Measurements from ENCODE around the gene RBM39. TPM values are rescaled to one million over a fixed set of nuclear protein-coding genes. Genes with fewer than 3 reads are reported as not detected.

RBM39 gene
- total and polyA plus RNA-seq, 9 of the 15 experiments (the other 6 are each of a cell fraction or from before 2014, with no cell fraction given) = 143 to 319 (median 228) TPM

DNA sequence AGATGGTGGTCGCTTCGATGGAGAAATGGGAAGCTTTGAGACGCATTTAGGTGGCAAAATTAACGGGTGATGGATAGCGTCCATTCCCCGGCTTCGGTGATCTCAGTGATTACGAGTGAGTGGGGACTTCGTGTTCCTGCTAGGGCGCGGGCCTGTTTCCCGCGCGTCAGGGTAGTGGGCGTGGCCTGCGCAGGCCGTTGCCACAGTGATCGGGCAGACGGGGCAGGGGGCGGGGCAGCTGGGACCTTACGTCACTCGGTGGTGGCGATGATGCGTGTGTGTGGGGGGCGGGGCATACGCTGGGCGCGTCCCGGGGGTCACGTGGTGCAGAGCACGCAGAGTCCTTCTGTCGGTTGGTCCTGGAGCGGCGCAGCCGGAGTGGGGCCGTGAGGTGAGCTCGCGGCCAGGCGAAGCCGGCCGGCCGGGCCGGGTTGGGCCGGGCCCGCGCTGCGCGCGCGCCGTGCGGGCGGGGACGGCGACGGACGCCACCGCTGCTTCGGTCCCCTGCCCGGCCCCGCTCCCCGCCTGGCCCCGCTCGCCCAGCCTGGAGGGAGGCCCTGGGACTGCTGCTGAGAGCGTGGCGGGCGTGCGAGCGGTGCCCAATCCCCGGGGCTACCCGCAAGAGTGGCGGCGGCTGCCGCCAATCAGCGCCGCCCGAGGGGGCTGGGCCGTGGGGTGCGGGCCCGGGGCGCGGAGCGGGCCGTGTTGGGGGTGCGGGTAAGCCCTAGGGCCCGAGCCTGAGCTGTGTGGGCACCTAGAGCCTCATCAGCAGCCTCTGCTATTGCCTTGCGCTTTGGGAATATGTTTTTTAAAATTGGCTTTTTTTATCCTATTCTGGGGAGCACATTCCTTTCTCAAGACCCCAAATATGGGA, 29.9 kb upstream of the RBM39 start, which contains the start of gene PHF20 (continued):
- peak in 1 of 2 experiments; percentile 98; a peak in 2 of 3 replicates for TF ChIP-seq CBX3 (IDR thresholded peaks at IDR 0.05; ENCODE audit: borderline replicate concordance in 1 of 2, low read length in 2 of 2)
- TF ChIP-seq HLTF (IDR thresholded peaks at IDR 0.05) = 0 out of 2 replicates have a peak, but pooled peaks have one; percentile 56
- no peak for TF ChIP-seq GTF2A2 (tag; IDR thresholded peaks at IDR 0.05)
- peak; percentile 96 for TF ChIP-seq CXXC5 (CRISPR knock-in tag; IDR thresholded peaks at IDR 0.05)
- TF ChIP-seq RHOXF2B (CRISPR knock-in tag; conservative IDR thresholded peaks at IDR 0.05) = no peak
- TF ChIP-seq TRIM24 (IDR thresholded peaks at IDR 0.05) = peak; percentile 54 to 74
- TF ChIP-seq HMG20B (CRISPR knock-in tag; IDR thresholded peaks at IDR 0.05) = no peak
- no peak for TF ChIP-seq ZNF778 (CRISPR knock-in tag; IDR thresholded peaks at IDR 0.05)
- no peak for TF ChIP-seq ESRRA (IDR thresholded peaks at IDR 0.05; ENCODE audit: borderline replicate concordance, low read depth)
- no peak for TF ChIP-seq BCOR (IDR thresholded peaks at IDR 0.05)
- TF ChIP-seq MCM7 (IDR thresholded peaks at IDR 0.05) = no peak
- TF ChIP-seq ZNF589 (CRISPR knock-in tag; IDR thresholded peaks at IDR 0.05; ENCODE audit: low read depth) = no peak
- no peak for TF ChIP-seq NR2C1 (IDR thresholded peaks at IDR 0.05)
- 0 out of 2 replicates have a peak, but pooled peaks have one; percentile 30 for TF ChIP-seq NR2C1 (tag; IDR thresholded peaks at IDR 0.05)
- TF ChIP-seq TCFL5 (CRISPR knock-in tag; conservative IDR thresholded peaks at IDR 0.05) = no peak
- TF ChIP-seq ADNP (tag; IDR thresholded peaks at IDR 0.05) = no peak
- TF ChIP-seq, protein P1, sequence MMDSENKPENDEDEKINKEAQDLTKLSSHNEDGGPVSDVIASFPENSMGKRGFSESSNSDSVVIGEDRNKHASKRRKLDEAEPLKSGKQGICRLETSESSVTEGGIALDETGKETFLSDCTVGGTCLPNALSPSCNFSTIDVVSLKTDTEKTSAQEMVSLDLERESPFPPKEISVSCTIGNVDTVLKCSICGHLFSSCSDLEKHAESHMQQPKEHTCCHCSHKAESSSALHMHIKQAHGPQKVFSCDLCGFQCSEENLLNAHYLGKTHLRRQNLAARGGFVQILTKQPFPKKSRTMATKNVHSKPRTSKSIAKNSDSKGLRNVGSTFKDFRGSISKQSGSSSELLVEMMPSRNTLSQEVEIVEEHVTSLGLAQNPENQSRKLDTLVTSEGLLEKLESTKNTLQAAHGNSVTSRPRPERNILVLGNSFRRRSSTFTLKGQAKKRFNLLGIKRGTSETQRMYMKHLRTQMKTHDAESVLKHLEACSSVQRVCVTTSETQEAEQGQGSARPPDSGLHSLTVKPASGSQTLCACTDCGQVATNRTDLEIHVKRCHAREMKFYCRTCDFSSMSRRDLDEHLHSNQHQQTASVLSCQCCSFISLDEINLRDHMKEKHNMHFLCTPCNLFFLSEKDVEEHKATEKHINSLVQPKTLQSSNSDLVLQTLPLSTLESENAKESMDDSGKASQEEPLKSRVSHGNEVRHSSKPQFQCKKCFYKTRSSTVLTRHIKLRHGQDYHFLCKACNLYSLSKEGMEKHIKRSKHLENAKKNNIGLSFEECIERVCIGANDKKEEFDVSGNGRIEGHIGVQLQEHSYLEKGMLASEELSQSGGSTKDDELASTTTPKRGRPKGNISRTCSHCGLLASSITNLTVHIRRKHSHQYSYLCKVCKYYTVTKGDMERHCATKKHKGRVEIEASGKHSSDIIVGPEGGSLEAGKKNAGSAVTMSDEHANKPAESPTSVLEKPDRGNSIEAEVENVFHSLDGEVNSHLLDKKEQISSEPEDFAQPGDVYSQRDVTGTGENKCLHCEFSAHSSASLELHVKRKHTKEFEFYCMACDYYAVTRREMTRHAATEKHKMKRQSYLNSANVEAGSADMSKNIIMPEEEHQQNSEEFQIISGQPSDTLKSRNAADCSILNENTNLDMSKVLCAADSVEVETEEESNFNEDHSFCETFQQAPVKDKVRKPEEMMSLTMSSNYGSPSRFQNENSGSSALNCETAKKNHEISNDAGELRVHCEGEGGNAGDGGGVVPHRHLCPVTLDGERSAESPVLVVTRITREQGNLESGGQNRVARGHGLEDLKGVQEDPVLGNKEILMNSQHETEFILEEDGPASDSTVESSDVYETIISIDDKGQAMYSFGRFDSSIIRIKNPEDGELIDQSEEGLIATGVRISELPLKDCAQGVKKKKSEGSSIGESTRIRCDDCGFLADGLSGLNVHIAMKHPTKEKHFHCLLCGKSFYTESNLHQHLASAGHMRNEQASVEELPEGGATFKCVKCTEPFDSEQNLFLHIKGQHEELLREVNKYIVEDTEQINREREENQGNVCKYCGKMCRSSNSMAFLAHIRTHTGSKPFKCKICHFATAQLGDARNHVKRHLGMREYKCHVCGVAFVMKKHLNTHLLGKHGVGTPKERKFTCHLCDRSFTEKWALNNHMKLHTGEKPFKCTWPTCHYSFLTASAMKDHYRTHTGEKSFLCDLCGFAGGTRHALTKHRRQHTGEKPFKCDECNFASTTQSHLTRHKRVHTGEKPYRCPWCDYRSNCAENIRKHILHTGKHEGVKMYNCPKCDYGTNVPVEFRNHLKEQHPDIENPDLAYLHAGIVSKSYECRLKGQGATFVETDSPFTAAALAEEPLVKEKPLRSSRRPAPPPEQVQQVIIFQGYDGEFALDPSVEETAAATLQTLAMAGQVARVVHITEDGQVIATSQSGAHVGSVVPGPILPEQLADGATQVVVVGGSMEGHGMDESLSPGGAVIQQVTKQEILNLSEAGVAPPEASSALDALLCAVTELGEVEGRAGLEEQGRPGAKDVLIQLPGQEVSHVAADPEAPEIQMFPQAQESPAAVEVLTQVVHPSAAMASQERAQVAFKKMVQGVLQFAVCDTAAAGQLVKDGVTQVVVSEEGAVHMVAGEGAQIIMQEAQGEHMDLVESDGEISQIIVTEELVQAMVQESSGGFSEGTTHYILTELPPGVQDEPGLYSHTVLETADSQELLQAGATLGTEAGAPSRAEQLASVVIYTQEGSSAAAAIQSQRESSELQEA (IDR thresholded peaks at IDR 0.05; ENCODE audit: low read depth) = no peak
- no peak for TF ChIP-seq CREB3 (tag; conservative IDR thresholded peaks at IDR 0.05; ENCODE audit: low read depth)
- TF ChIP-seq POLR2B (IDR thresholded peaks at IDR 0.05; ENCODE audit: low read depth, partially characterized antibody) = peak; percentile 41
- TF ChIP-seq PKNOX1 (IDR thresholded peaks at IDR 0.05) = peak; percentile 98
